ENCODE data around the gene CACFD1. TPM values are rescaled to one million over a fixed set of nuclear protein-coding genes. Genes with fewer than 3 reads are reported as not detected.

CACFD1 gene
- total and polyA plus RNA-seq, 9 of the 15 experiments (the other 6 are each of a cell fraction or from before 2014, with no cell fraction given), result 0.11 to 1.4 (median 1.1) TPM; not detected in 2

- TF ChIP-seq PBX2 (CRISPR knock-in tag; IDR thresholded peaks at IDR 0.05; ENCODE audit: low read depth), result no peak
- TF ChIP-seq PBX2 (tag; conservative IDR thresholded peaks at IDR 0.05; ENCODE audit: low read depth), result no peak
- TF ChIP-seq BRD4 (IDR thresholded peaks at IDR 0.05), result no peak
- no peak for TF ChIP-seq ATF6 (CRISPR knock-in tag; IDR thresholded peaks at IDR 0.05)
- TF ChIP-seq HDAC1 (IDR thresholded peaks at IDR 0.05), result 0 out of 4 replicates have a peak, but pooled peaks of 1 of the 2 experiments have one; percentile 46
- peak; percentile 57; the same call in 1 of the 2 replicates for TF ChIP-seq ATF7 (IDR thresholded peaks at IDR 0.05)
- peak; percentile 37; the same call in 1 of the 2 replicates for TF ChIP-seq KLF13 (tag; IDR thresholded peaks at IDR 0.05; ENCODE audit: borderline replicate concordance, low read depth)
- TF ChIP-seq KDM5B (IDR thresholded peaks at IDR 0.05; ENCODE audit: insufficient replicate concordance, low read depth, low read length), result peak; percentile 41
- TF ChIP-seq HLTF (IDR thresholded peaks at IDR 0.05), result no peak
- peak; percentile 58; the same call in 1 of the 2 replicates for TF ChIP-seq ZBTB17 (CRISPR knock-in tag; IDR thresholded peaks at IDR 0.05)
- no peak for TF ChIP-seq HMG20A (CRISPR knock-in tag; conservative IDR thresholded peaks at IDR 0.05)
- no peak for TF ChIP-seq HCFC1 (IDR thresholded peaks at IDR 0.05; ENCODE audit: low read depth, low read length)
- peak in 1 of 2 experiments; percentile 23 for TF ChIP-seq E2F6 (IDR thresholded peaks at IDR 0.05; ENCODE audit: borderline replicate concordance in 1 of 2, extremely low read depth in 1 of 2, insufficient read depth in 1 of 2, insufficient read length in 1 of 2, low read depth in 1 of 2, low read length in 1 of 2, poor library complexity in 1 of 2, severe bottlenecking in 1 of 2)
- no peak for TF ChIP-seq KDM4B (IDR thresholded peaks at IDR 0.05; ENCODE audit: borderline replicate concordance in 2 of 2, low read depth in 1 of 2)
- peak; percentile 70 for TF ChIP-seq MEIS2 (IDR thresholded peaks at IDR 0.05; ENCODE audit: partially characterized antibody)
- TF ChIP-seq GABPB1 (CRISPR knock-in tag; IDR thresholded peaks at IDR 0.05), result peak; percentile 54; the same call in 1 of the 2 replicates
- TF ChIP-seq ZNF398 (CRISPR knock-in tag; IDR thresholded peaks at IDR 0.05), result no peak
Measured at GRCh38 chr9:133459476-133460404, at the start of gene CACFD1 (continued).
